Esophagus squamous epithelium (tissue), 5 donors: ENCODE data around the gene RAB17. TPM values are rescaled to one million over a fixed set of nuclear protein-coding genes. Genes with fewer than 3 reads are reported as not detected.

ENCODE experiments used
- DNase-seq: peaks from one replicate; lab custom pipeline; 2025; lab: John Stamatoyannopoulos, UW
- H3K27ac ChIP-seq, 4 donors: fragments of 200-600 bp; sonication (generic); one replicate each; pipeline ENCODE4 v1.5.1; 2016 to 2019; ENCODE audit warnings: mild to moderate bottlenecking in 1 of 4
- H3K27me3 ChIP-seq, 4 donors: fragments of 200-600 bp; sonication (generic); 1 replicate in 3 of 4; 2 replicates in 1 of 4; pipeline versions ENCODE4 v1.5.1 to v1.6.0; 2017 to 2021; ENCODE audit warnings: antibody characterized with exemption in 1 of 4
- H3K36me3 ChIP-seq, 3 donors: fragments of 200-600 bp; sonication (generic); one replicate each; pipeline ENCODE4 v1.5.1; 2016 to 2019
- H3K4me1 ChIP-seq, 3 donors: fragments of 200-600 bp; sonication (generic); one replicate each; pipeline ENCODE4 v1.5.1; 2017 to 2019
- H3K4me3 ChIP-seq, 4 donors: fragments of 200-600 bp; sonication (generic); 1 replicate in 3 of 4; 2 replicates in 1 of 4; pipeline ENCODE4 v1.5.1; 2016 to 2019; ENCODE audit warnings: mild to moderate bottlenecking in 2 of 4, moderate library complexity in 1 of 4
- H3K9me3 ChIP-seq, 3 donors: fragments of 200-600 bp; sonication (generic); one replicate each; pipeline ENCODE4 v1.5.1; 2016 to 2019
- CTCF ChIP-seq, 6 experiments: fragments of 450-650 bp in 4 of 6; fragments of 200-600 bp in 2 of 6; sonication (generic) in 2 of 6; IDR thresholded peaks; one replicate each; pipeline ENCODE4 v1.5.1; 2016 to 2019; ENCODE audit warnings: antibody characterized with exemption in 6 of 6, mild to moderate bottlenecking in 4 of 6, moderate library complexity in 4 of 6
- POLR2A ChIP-seq, 4 donors: fragments of 450-650 bp; IDR thresholded peaks; one replicate each; pipeline ENCODE4 v1.6.1; 2017; ENCODE audit warnings: antibody characterized with exemption in 4 of 4, mild to moderate bottlenecking in 4 of 4, moderate library complexity in 3 of 4
- WGBS, 2 donors: methylation state at CpG; one replicate each; pipeline ENCODE4 v1.1.5; 2018; 5-methylcytosine and 5-hydroxymethylcytosine counted together
- intact Hi-C: fragments of 100-400 bp; cut with DNase I; formaldehyde crosslinking; loops from one replicate; pipeline ENCODE4 v1.15.0; 2022
- total RNA-seq, 4 donors: library from RNA; depleted of rRNA; stranded (reverse); fragments of >200 nt; gene quantifications; one replicate each; pipeline ENCODE4 v1.1.0, GENCODE V29; 2016
- donor health status: DM: yes; HTN: yes; CAD: no.

RAB17 gene
- total RNA-seq, 4 donors from 2014 or later: 2.0 to 11.1 (median 6.4) TPM

- 73 to 75% methylated on average over 11 to 13 of the region's 14 CpGs for WGBS, 2 donors
- no peak overlapping the region for H3K27ac ChIP-seq
- no peak for DNase-seq
Observed at GRCh38 chr2:237631007-237631785, 40.7 kb upstream of the RAB17 start.

GRCh38 chr2:237630216-237631000, 39.9 kb upstream of the RAB17 start:
- H3K4me3 ChIP-seq: no peak overlapping the region
- peaks cover 0 to 38% (median 0%) of the 10 kb centered on the region in 4 donors for H3K27me3 ChIP-seq
- H3K27ac ChIP-seq: no peak overlapping the region
- no peak for DNase-seq
- H3K4me1 ChIP-seq: peaks cover 0 to 59% (median 5%) of the 10 kb centered on the region in 3 donors
- TF ChIP-seq POLR2A (IDR thresholded peaks at IDR 0.05) (no peak), CTCF (IDR thresholded peaks at IDR 0.05) (no peak)
- 86% methylated on average over 9 to 10 of the region's 12 CpGs for WGBS, 2 donors
- peaks cover 0 to 8% (median 6%) of the 10 kb centered on the region in 3 donors for H3K9me3 ChIP-seq
- intact Hi-C loops: no loop called here
- no peaks in the 10 kb centered on the region for H3K36me3 ChIP-seq

More at GRCh38 chr2:237631007-237631785, 40.7 kb upstream of the RAB17 start:
- Histone ChIP-seq H3K36me3 (no peaks in the 10 kb centered on the region), H3K27me3 (peaks cover 0 to 30% (median 0%) of the 10 kb centered on the region in 4 donors), H3K4me3 (no peak overlapping the region), H3K9me3 (peaks cover 0 to 8% (median 6%) of the 10 kb centered on the region in 3 donors), H3K4me1 (peaks cover 0 to 53% (median 5%) of the 10 kb centered on the region in 3 donors)
- intact Hi-C loops: no loop called here
- TF ChIP-seq POLR2A (IDR thresholded peaks at IDR 0.05) (no peak), CTCF (IDR thresholded peaks at IDR 0.05) (no peak)

- Histone ChIP-seq H3K4me1 (peaks cover 0 to 59% (median 5%) of the 10 kb centered on the region in 3 donors), H3K27me3 (peaks cover 0 to 40% (median 0%) of the 10 kb centered on the region in 4 donors), H3K27ac (no peak overlapping the region), H3K36me3 (no peaks in the 10 kb centered on the region), H3K9me3 (peaks cover 0 to 6% (median 6%) of the 10 kb centered on the region in 3 donors), H3K4me3 (no peak overlapping the region)
- WGBS, 2 donors: 87 to 93% methylated on average over 8 of the region's 8 CpGs
- no peak for DNase-seq
- TF ChIP-seq CTCF (IDR thresholded peaks at IDR 0.05) (no peak), POLR2A (IDR thresholded peaks at IDR 0.05) (no peak)
- intact Hi-C loops: no loop called here
Observed at GRCh38 chr2:237629739-237630138, 39.2 kb upstream of the RAB17 start.

- H3K4me1 ChIP-seq: peaks cover 0 to 59% (median 5%) of the 10 kb centered on the region in 3 donors
- TF ChIP-seq CTCF (IDR thresholded peaks at IDR 0.05): no peak
- TF ChIP-seq POLR2A (IDR thresholded peaks at IDR 0.05): no peak
- H3K9me3 ChIP-seq: peaks cover 0 to under 1% (median under 1%) of the 10 kb centered on the region in 3 donors
- H3K27ac ChIP-seq: no peak overlapping the region
- intact Hi-C loops: no loop called here
- peaks cover 0 to 40% (median 0%) of the 10 kb centered on the region in 4 donors for H3K27me3 ChIP-seq
- no peak overlapping the region for H3K4me3 ChIP-seq
- no peak for DNase-seq
- 88 to 100% methylated on average over 1 of the region's 1 CpG for WGBS, 2 donors
- no peaks in the 10 kb centered on the region for H3K36me3 ChIP-seq
Observed at GRCh38 chr2:237629188-237629534, 38.6 kb upstream of the RAB17 start.
